AG08396 (cell line): Measurements from ENCODE around the gene TET3.

Experiments
- DNase-seq: peaks from one replicate; pipeline ENCODE4 v3.0.0; 2012; ENCODE audit warnings: low spot score, mixed read lengths

The TET3 gene

GRCh38 chr2:74004212-74005182 is 19.8 kb downstream of the TET3 start:
- no peak for DNase-seq

- no peak for DNase-seq
Measured at GRCh38 chr2:74005786-74006185, 21.1 kb downstream of the TET3 start.

GRCh38 chr2:74006459-74006858 is 21.7 kb downstream of the TET3 start:
- no peak for DNase-seq

- DNase-seq = no peak
Measured at GRCh38 chr2:74007121-74007520, 22.4 kb downstream of the TET3 start.

GRCh38 chr2:74007711-74008110 is 23.0 kb downstream of the TET3 start:
- DNase-seq = no peak

- no peak for DNase-seq
Measured at GRCh38 chr2:74008761-74009395, 24.2 kb downstream of the TET3 start.

GRCh38 chr2:74009577-74009976 is 24.9 kb downstream of the TET3 start:
- DNase-seq = no peak

GRCh38 chr2:74010087-74010541 is 25.4 kb downstream of the TET3 start:
- no peak for DNase-seq

GRCh38 chr2:74011246-74011645 is 26.5 kb downstream of the TET3 start:
- no peak for DNase-seq

- no peak for DNase-seq
Measured at GRCh38 chr2:74014813-74015212, 30.1 kb downstream of the TET3 start.

GRCh38 chr2:74017223-74017622 is 32.5 kb downstream of the TET3 start:
- DNase-seq = no peak

- no peak for DNase-seq
Measured at GRCh38 chr2:74019516-74019915, 34.8 kb downstream of the TET3 start.

GRCh38 chr2:74020702-74021406 is 36.1 kb downstream of the TET3 start:
- no peak for DNase-seq

GRCh38 chr2:74021407-74021755 is 36.7 kb downstream of the TET3 start:
- no peak for DNase-seq

- DNase-seq = no peak
Measured at GRCh38 chr2:74024216-74024615, 39.5 kb downstream of the TET3 start.

GRCh38 chr2:74025971-74026612 is 41.4 kb downstream of the TET3 start:
- DNase-seq = no peak

GRCh38 chr2:74026687-74027241 is 42.1 kb downstream of the TET3 start:
- no peak for DNase-seq

GRCh38 chr2:74027496-74027895 is 42.8 kb downstream of the TET3 start:
- no peak for DNase-seq

GRCh38 chr2:74028290-74028689 is 43.6 kb downstream of the TET3 start:
- DNase-seq = no peak

- no peak for DNase-seq
Measured at GRCh38 chr2:74028741-74029140, 44.0 kb downstream of the TET3 start.

- no peak for DNase-seq
Measured at GRCh38 chr2:74029714-74030397, 45.1 kb downstream of the TET3 start.
